ENCODE measurements around the gene RBM4. TPM values are rescaled to one million over a fixed set of nuclear protein-coding genes. Genes with fewer than 3 reads are reported as not detected.
"Not testable (repeated sequence)": the region's sequence is repeated elsewhere in the genome, so short reads cannot be mapped to it uniquely, and the experiment has no call there.

Gene RBM4, protein sequence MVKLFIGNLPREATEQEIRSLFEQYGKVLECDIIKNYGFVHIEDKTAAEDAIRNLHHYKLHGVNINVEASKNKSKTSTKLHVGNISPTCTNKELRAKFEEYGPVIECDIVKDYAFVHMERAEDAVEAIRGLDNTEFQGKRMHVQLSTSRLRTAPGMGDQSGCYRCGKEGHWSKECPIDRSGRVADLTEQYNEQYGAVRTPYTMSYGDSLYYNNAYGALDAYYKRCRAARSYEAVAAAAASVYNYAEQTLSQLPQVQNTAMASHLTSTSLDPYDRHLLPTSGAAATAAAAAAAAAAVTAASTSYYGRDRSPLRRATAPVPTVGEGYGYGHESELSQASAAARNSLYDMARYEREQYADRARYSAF
- polyA plus RNA-seq (ENCODE audit: insufficient read length in 12 of 12): 100 to 1,000 TPM in 11 of 12 donors, not detected in 1; 107 to 161 (median 147) TPM
- long read RNA-seq, donor 1, transcript RBM4-201 (4 exons, 1,694 nt): minor isoform, 15 of 51 reads
- long read RNA-seq, donor 1, transcript RBM4-203 (3 exons, 921 nt): major isoform, 17 of 51 reads
- long read RNA-seq, donor 1, partial matches to known transcripts: 8 of 51 reads
- long read RNA-seq, donor 1, other reads (novel, unspliced or antisense): 0 of 51 reads
- long read RNA-seq, donor 2, transcript RBM4-201 (4 exons, 1,694 nt): major isoform, 20 of 88 reads
- long read RNA-seq, donor 2, transcript RBM4-205 (3 exons, 2,321 nt): minor isoform, 5 of 88 reads
- long read RNA-seq, donor 2, transcript RBM4-203 (3 exons, 921 nt): minor isoform, 17 of 88 reads
- long read RNA-seq, donor 2, transcript RBM4-204 (4 exons, 1,763 nt): minor isoform, 6 of 88 reads
- long read RNA-seq, donor 2, partial matches to known transcripts: 28 of 88 reads
- long read RNA-seq, donor 2, other reads (novel, unspliced or antisense): 0 of 88 reads
- long read RNA-seq, donor 3, transcript RBM4-203 (3 exons, 921 nt): minor isoform, 6 of 46 reads
- long read RNA-seq, donor 3, transcript RBM4-201 (4 exons, 1,694 nt): major isoform, 14 of 46 reads
- long read RNA-seq, donor 3, partial matches to known transcripts: 16 of 46 reads
- long read RNA-seq, donor 3, other reads (novel, unspliced or antisense): 0 of 46 reads
- long read RNA-seq, donor 4, transcript RBM4-201 (4 exons, 1,694 nt): major isoform, 9 of 24 reads
- long read RNA-seq, donor 4, partial matches to known transcripts: 7 of 24 reads
- long read RNA-seq, donor 4, other reads (novel, unspliced or antisense): 0 of 24 reads
- long read RNA-seq, donor 5: 0 reads
- long read RNA-seq, donor 6, transcript RBM4-201 (4 exons, 1,694 nt): major isoform, 13 of 31 reads
- long read RNA-seq, donor 6, transcript RBM4-203 (3 exons, 921 nt): minor isoform, 7 of 31 reads
- long read RNA-seq, donor 6, partial matches to known transcripts: 0 of 31 reads
- long read RNA-seq, donor 6, other reads (novel, unspliced or antisense): 0 of 31 reads
- long read RNA-seq, donor 7, transcript RBM4-201 (4 exons, 1,694 nt): major isoform, 10 of 26 reads
- long read RNA-seq, donor 7, transcript RBM4-203 (3 exons, 921 nt): minor isoform, 8 of 26 reads
- long read RNA-seq, donor 7, partial matches to known transcripts: 0 of 26 reads
- long read RNA-seq, donor 7, other reads (novel, unspliced or antisense): 0 of 26 reads
- long read RNA-seq, donor 8, transcript RBM4-201 (4 exons, 1,694 nt): major isoform, 22 of 44 reads
- long read RNA-seq, donor 8, transcript RBM4-204 (4 exons, 1,763 nt): minor isoform, 5 of 44 reads
- long read RNA-seq, donor 8, transcript RBM4-203 (3 exons, 921 nt): minor isoform, 8 of 44 reads
- long read RNA-seq, donor 8, partial matches to known transcripts: 0 of 44 reads
- long read RNA-seq, donor 8, other reads (novel, unspliced or antisense): 0 of 44 reads
- long read RNA-seq, donor 9, transcript RBM4-203 (3 exons, 921 nt): minor isoform, 8 of 56 reads
- long read RNA-seq, donor 9, transcript RBM4-201 (4 exons, 1,694 nt): major isoform, 17 of 56 reads
- long read RNA-seq, donor 9, partial matches to known transcripts: 24 of 56 reads
- long read RNA-seq, donor 9, other reads (novel, unspliced or antisense): 0 of 56 reads
- long read RNA-seq, donor 10, transcript RBM4-203 (3 exons, 921 nt): minor isoform, 8 of 49 reads
- long read RNA-seq, donor 10, transcript RBM4-204 (4 exons, 1,763 nt): minor isoform, 7 of 49 reads
- long read RNA-seq, donor 10, transcript RBM4-201 (4 exons, 1,694 nt): major isoform, 15 of 49 reads
- long read RNA-seq, donor 10, partial matches to known transcripts: 12 of 49 reads
- long read RNA-seq, donor 10, other reads (novel, unspliced or antisense): 0 of 49 reads
- long read RNA-seq, donor 11, transcript RBM4-201 (4 exons, 1,694 nt): major isoform, 29 of 61 reads
- long read RNA-seq, donor 11, transcript RBM4-203 (3 exons, 921 nt): minor isoform, 12 of 61 reads
- long read RNA-seq, donor 11, partial matches to known transcripts: 6 of 61 reads
- long read RNA-seq, donor 11, other reads (novel, unspliced or antisense): 0 of 61 reads

GRCh38 chr11:66638177-66639065 lies at the start of gene RBM4:
Gene RBM4, plus strand, starts transcription at chr11:66638703. Its CDS starts 1,009 bp downstream, at chr11:66639712.
- peak; percentile 100 for DNase-seq

GRCh38 chr11:66589315-66589714 lies 49.2 kb upstream of the RBM4 start:
- DNase-seq: not testable (repeated sequence)

GRCh38 chr11:66589996-66590675 lies 48.4 kb upstream of the RBM4 start:
- no peak for DNase-seq

GRCh38 chr11:66591175-66591574 lies 47.3 kb upstream of the RBM4 start:
- DNase-seq: no peak

DNA sequence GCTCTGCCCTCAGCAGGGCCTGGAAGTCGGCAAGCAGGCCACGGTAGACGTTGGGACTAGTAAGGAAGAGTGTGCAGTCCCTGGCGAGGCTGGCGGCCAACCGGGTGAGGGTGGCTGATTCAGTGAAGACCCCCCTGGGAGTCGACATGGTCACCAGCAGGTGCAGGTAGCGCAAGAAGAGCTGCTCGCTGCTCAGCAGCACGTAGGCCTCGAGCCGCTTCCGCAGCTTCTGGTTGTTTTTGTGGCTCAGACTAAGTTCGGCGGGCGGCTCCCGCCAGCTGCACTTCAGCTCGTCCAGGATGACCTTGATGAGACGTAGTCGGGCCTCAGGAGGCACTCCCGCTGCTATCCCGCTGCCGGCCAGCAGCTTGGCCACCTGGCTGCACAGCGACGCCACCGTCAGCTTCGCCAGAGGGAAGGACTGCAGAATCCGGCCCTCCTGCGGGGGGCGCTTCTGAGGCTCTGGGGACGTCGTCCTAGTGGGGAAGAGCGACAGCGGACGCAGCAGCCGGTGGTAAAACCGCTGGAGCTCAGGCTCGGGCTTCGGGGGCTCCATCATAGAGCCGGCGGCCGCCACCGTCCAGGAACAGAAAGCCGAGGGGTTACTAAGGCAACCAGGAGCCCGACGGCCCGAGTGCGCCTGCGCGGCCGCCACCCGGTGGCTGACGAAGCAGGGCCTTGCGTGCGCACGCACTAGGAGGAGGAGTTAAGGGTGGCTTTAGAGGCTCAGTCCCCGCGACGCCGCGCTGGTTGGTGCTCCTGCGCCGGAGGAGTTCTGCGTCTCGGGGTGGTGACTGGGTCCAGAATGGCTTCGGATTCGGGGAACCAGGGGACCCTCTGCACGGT lies 45.8 kb upstream of the RBM4 start, which contains the start of the genes CCDC87 and CCS:
TSS of gene CCDC87 (minus strand) at position 607 of the 846 bp plus-strand sequence. CDS start at position 559, 48 bp downstream.
TSS of gene CCS (plus strand) at position 729 of the 846 bp plus-strand sequence. CDS start at position 806, 77 bp downstream.
- DNase-seq: peak; percentile 97

GRCh38 chr11:66593303-66593635 lies 45.2 kb upstream of the RBM4 start:
- DNase-seq: no peak

- DNase-seq: no peak
Observed at GRCh38 chr11:66593650-66594049, 44.9 kb upstream of the RBM4 start.

- DNase-seq: no peak
Observed at GRCh38 chr11:66595245-66595904, 43.1 kb upstream of the RBM4 start.

- DNase-seq: no peak
Observed at GRCh38 chr11:66598993-66599392, 39.5 kb upstream of the RBM4 start.

- no peak for DNase-seq
Observed at GRCh38 chr11:66600219-66600618, 38.3 kb upstream of the RBM4 start.

DNA sequence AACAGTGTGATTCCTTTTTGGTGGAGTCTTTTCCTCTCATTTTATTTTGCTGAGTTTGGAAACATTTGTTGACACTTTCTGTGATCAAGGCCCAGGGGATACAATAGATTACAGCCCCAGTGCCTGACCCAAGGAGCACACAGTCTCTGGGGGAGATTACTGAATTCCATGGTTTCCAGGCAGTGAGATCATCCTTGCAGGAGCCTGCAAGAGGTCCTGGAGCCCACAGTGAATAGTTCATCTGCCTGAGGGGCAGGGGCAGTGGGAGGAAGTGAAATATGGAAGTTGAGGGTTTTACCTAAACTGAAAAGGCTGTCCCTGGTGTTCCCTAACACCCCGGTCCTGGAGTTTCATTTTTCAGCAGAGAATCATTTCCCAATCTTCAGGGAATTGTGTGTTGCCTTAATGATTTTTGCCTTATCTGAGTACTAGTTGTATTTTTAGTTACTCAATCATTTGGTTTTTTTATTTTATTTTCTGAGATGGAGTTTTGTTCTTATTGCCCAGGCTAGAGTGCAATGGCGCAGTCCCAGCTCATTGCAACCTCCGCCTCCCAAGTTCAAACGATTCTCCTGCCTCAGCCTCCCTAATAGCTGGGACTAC lies 37.8 kb upstream of the RBM4 start:
- DNase-seq: no peak

GRCh38 chr11:66603072-66603471 lies 35.4 kb upstream of the RBM4 start:
- DNase-seq: no peak

DNA sequence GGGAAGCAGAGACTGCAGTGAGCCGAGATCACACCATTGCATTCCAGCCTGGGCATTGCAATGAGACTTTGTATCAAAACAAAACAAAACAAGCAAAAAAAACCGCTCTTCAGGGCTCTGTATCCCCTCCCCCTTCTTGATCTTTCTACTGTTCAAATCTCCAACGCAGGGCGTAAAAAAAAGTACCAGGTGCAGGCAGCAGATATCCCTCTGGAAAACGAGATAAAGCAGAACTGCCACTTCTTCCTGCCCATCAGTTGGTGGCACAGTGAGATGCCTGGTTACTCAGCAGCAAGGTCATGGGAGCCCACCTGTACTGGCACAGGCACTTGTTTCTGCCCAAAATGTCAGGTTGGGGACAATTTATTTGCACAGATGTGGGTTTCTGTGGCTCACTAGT lies 34.3 kb upstream of the RBM4 start:
- DNase-seq: no peak

- DNase-seq: not testable (repeated sequence)
Observed at GRCh38 chr11:66606608-66607007, 31.9 kb upstream of the RBM4 start.

GRCh38 chr11:66607126-66607834 lies 31.2 kb upstream of the RBM4 start:
- peak; percentile 72 for DNase-seq

Data from muscle of arm (tissue), 14 donors.